B cell (primary cell): ENCODE measurements around the gene PRSS56. TPM values are rescaled to one million over a fixed set of nuclear protein-coding genes. Genes with fewer than 3 reads are reported as not detected.

ENCODE experiments used
- ATAC-seq: fragments of 200-7000 bp; cut with Tn5 transposase; one replicate; pipeline ENCODE4 v1.10.0; 2021; ENCODE audit warnings: low read depth, mild to moderate bottlenecking, moderate number of reproducible peaks, moderate library complexity
- CTCF ChIA-PET: fragments of 350-600 bp; sonication (Branson Sonifier 250); formaldehyde crosslinking; loops from one replicate; lab custom pipeline; 2021; ENCODE audit warnings: antibody characterized with exemption, inconsistent platforms; lab: Charles Lee
- POLR2A ChIA-PET: fragments of 350-600 bp; sonication (Branson Sonifier 250); formaldehyde crosslinking; loops from one replicate; lab custom pipeline; 2021; ENCODE audit warnings: antibody characterized with exemption; lab: Charles Lee
- DNase-seq: peaks from one replicate; pipeline ENCODE4 v3.0.0; 2013
- H2AFZ ChIP-seq: 2 replicates; pipeline ENCODE4 v1.6.1; 2012; ENCODE audit warnings: mild to moderate bottlenecking, low read depth, low read length; ENCODE audit not compliant: insufficient read depth, poor library complexity, severe bottlenecking
- H3K27ac ChIP-seq, 2 donors: 1 replicate in 1 of 2; 2 replicates in 1 of 2; pipeline ENCODE4 v1.5.1; 2012 to 2013; ENCODE audit warnings: low read length in 2 of 2, mild to moderate bottlenecking in 2 of 2, moderate library complexity in 1 of 2
- H3K27me3 ChIP-seq, 4 experiments: fragments of 200-600 bp in 1 of 4; sonication (generic) in 1 of 4; replicated peaks in 1 of 4; 1 replicate in 2 of 4; 2 replicates in 2 of 4; pipeline versions ENCODE4 v1.6.1 to v1.7.0; 2013 to 2016; ENCODE audit warnings: low read length in 3 of 4, mild to moderate bottlenecking in 2 of 4, mixed read lengths in 1 of 4, moderate library complexity in 1 of 4; ENCODE audit not compliant: insufficient read depth in 4 of 4, control insufficient read depth in 3 of 4; ENCODE audit errors: control extremely low read depth in 1 of 4
- H3K36me3 ChIP-seq, 2 experiments: replicated peaks in 1 of 2; 1 replicate in 1 of 2; 2 replicates in 1 of 2; pipeline versions ENCODE4 v1.6.1 to v1.7.1; 2013; ENCODE audit warnings: low read length in 1 of 2; ENCODE audit not compliant: insufficient read depth in 2 of 2, control insufficient read depth in 1 of 2; ENCODE audit errors: control extremely low read depth in 1 of 2, extremely low read depth in 1 of 2
- H3K4me1 ChIP-seq, 2 donors: fragments of 200-600 bp in 1 of 2; sonication (generic) in 1 of 2; 1 replicate in 1 of 2; 2 replicates in 1 of 2; pipeline versions ENCODE4 v1.5.1 to v1.6.1; 2013 to 2017; ENCODE audit warnings: low read length in 2 of 2; ENCODE audit not compliant: control insufficient read depth in 2 of 2, insufficient read depth in 2 of 2
- H3K4me2 ChIP-seq: replicated peaks from 2 replicates; pipeline ENCODE3; 2012; ENCODE audit warnings: mild to moderate bottlenecking, low read depth, low read length; ENCODE audit not compliant: poor library complexity, severe bottlenecking
- H3K4me3 ChIP-seq, 5 experiments: fragments of 200-600 bp in 1 of 5; sonication (generic) in 1 of 5; 1 replicate in 3 of 5; 2 replicates in 2 of 5; pipeline versions ENCODE4 v1.5.1 to v1.7.0; 2011 to 2016; ENCODE audit warnings: low read length in 4 of 5, mild to moderate bottlenecking in 4 of 5, low read depth in 2 of 5, control low read depth in 1 of 5, moderate library complexity in 1 of 5; ENCODE audit not compliant: insufficient read depth in 1 of 5; ENCODE audit errors: control extremely low read depth in 1 of 5, extremely low read depth in 1 of 5
- H3K79me2 ChIP-seq: fragments of 200-600 bp; sonication (generic); one replicate; pipeline ENCODE4 v1.6.0; 2016; ENCODE audit warnings: low read length; ENCODE audit not compliant: control insufficient read depth, insufficient read depth
- H3K9ac ChIP-seq: fragments of 200-600 bp; sonication (generic); 2 replicates; pipeline ENCODE4 v1.6.1; 2017; ENCODE audit warnings: mild to moderate bottlenecking, low read length, moderate library complexity
- H3K9me3 ChIP-seq, 3 donors: one replicate each; pipeline versions ENCODE4 v1.6.1 to v1.7.1; 2013; ENCODE audit warnings: low read length in 2 of 3; ENCODE audit not compliant: control insufficient read depth in 2 of 3, insufficient read depth in 1 of 3; ENCODE audit errors: control extremely low read depth in 1 of 3
- H4K20me1 ChIP-seq: 2 replicates; pipeline ENCODE4 v1.6.0; 2012; ENCODE audit warnings: mild to moderate bottlenecking, low read length; ENCODE audit not compliant: insufficient read depth, control insufficient read depth, poor library complexity, severe bottlenecking
- H3K27ac Mint-ChIP-seq: one replicate; pipeline ENCODE4 v1.8.0; 2021; ENCODE audit warnings: mixed read lengths
- H3K27me3 Mint-ChIP-seq: one replicate; pipeline ENCODE4 v1.8.0; 2021; ENCODE audit warnings: mixed read lengths
- H3K4me1 Mint-ChIP-seq: one replicate; pipeline ENCODE4 v1.8.0; 2021; ENCODE audit warnings: mixed read lengths
- H3K4me3 Mint-ChIP-seq: one replicate; pipeline ENCODE4 v1.8.0; 2021; ENCODE audit warnings: mixed read lengths
- H3K9me3 Mint-ChIP-seq: one replicate; pipeline ENCODE4 v1.8.0; 2022; ENCODE audit warnings: mixed read lengths; ENCODE audit not compliant: insufficient read depth
- CTCF ChIP-seq: fragments of 200-600 bp; IDR thresholded peaks from one replicate; pipeline ENCODE4 v1.8.0; 2022; ENCODE audit warnings: antibody characterized with exemption, mild to moderate bottlenecking
- EZH2 ChIP-seq: IDR thresholded peaks from 2 replicates; pipeline ENCODE4 v1.6.1; 2012; ENCODE audit warnings: borderline replicate concordance, low read depth, mild to moderate bottlenecking, moderate library complexity, low read length; ENCODE audit not compliant: insufficient read depth, poor library complexity, severe bottlenecking
- WGBS: methylation state at CpG from one replicate; pipeline ENCODE4 v1.1.5; 2013; ENCODE audit warnings: missing lambda C conversion rate; ENCODE audit not compliant: insufficient coverage; 5-methylcytosine and 5-hydroxymethylcytosine counted together
- intact Hi-C: fragments of 100-400 bp; cut with micrococcal nuclease; formaldehyde crosslinking; loops from one replicate; pipeline ENCODE4 v1.10.0; 2022
- polyA plus RNA-seq: library from polyadenylated mRNA; depleted of rRNA; stranded (reverse); fragments of >200 nt; gene quantifications from 2 replicates; pipeline ENCODE4 v1.2.3, GENCODE V29; 2012
- total RNA-seq, 2 donors: library from RNA; stranded (reverse); fragments of 120-200 nt in 1 of 2; gene quantifications; 1 replicate in 1 of 2; 2 replicates in 1 of 2; pipeline versions ENCODE4 v1.2.3 to v1.2.4, GENCODE V29; 2013 to 2022

The PRSS56 gene
- total and polyA plus RNA-seq, 2 donors (not counting 1 experiment from before 2014, with no cell fraction given): not detected

- H3K9ac ChIP-seq: no peak overlapping the region
- no peaks in the 10 kb centered on the region for H3K9me3 Mint-ChIP-seq
- H3K27me3 Mint-ChIP-seq: peaks cover 17% of the 10 kb centered on the region
- no peak overlapping the region for H3K4me3 ChIP-seq
- TF ChIP-seq CTCF (no peak), EZH2 (no peak)
- H3K27me3 ChIP-seq: peaks cover 0 to 32% (median 14%) of the 10 kb centered on the region in 4 experiments
- no peak for DNase-seq
- H3K4me2 ChIP-seq: no peak overlapping the region
- H3K79me2 ChIP-seq: no peaks in the 10 kb centered on the region
- POLR2A ChIA-PET: no interaction called here
- CTCF ChIA-PET: interaction anchor here (1.1 kb wide), 1 partner anchor 15 kb away, joined by 3 read pairs; no protein-coding TSS in a partner anchor
- H2AFZ ChIP-seq: no peak overlapping the region
- no peaks in the 10 kb centered on the region for H3K36me3 ChIP-seq
- no peaks in the 10 kb centered on the region for H4K20me1 ChIP-seq
- peaks cover 22 to 24% of the 10 kb centered on the region in 2 donors for H3K4me1 ChIP-seq
- peaks cover 0 to 12% (median 0%) of the 10 kb centered on the region in 3 donors for H3K9me3 ChIP-seq
- 70% methylated on average over 5 of the region's 6 CpGs for WGBS
- H3K4me1 Mint-ChIP-seq: peaks cover 12% of the 10 kb centered on the region
- no peak overlapping the region for H3K27ac Mint-ChIP-seq
- no peak for ATAC-seq
- H3K27ac ChIP-seq: no peak overlapping the region
- intact Hi-C loops: no loop called here
- H3K4me3 Mint-ChIP-seq: no peak overlapping the region
Measured at GRCh38 chr2:232518844-232519243, 1.3 kb upstream of the PRSS56 start.

DNA sequence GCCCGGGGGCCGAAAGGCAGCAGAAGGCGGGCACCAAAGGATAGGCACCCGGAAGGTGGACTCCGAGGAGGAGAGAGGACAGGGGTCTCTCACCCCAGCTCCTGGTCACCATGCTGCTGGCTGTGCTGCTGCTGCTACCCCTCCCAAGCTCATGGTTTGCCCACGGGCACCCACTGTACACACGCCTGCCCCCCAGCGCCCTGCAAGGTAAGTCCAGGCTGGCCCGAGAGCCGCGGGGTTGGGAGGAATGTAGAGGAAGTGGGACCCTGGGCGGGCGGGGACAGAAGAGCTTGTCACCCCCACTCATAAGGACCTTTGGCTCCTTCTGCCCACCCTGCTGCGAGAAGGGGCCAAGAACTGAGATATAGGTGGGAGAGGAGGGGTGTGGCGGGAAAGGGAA, 301 bp downstream of the PRSS56 start:
- 78% methylated on average over 5 of the region's 15 CpGs for WGBS
- Histone ChIP-seq H3K9ac (no peak overlapping the region), H3K36me3 (no peaks in the 10 kb centered on the region), H3K27ac (no peak overlapping the region), H3K9me3 (peaks cover 0 to 16% (median 0%) of the 10 kb centered on the region in 3 donors), H3K27me3 (peaks cover 0 to 47% (median 22%) of the 10 kb centered on the region in 4 experiments), H2AFZ (no peak overlapping the region), H3K4me1 (peaks cover 30 to 32% of the 10 kb centered on the region in 2 donors), H4K20me1 (no peaks in the 10 kb centered on the region), H3K79me2 (no peaks in the 10 kb centered on the region), H3K4me2 (no peak overlapping the region), H3K4me3 (no peak overlapping the region)
- H3K4me1 Mint-ChIP-seq: peaks cover 17% of the 10 kb centered on the region
- TF ChIP-seq CTCF (no peak), EZH2 (no peak)
- no peak for ATAC-seq
- H3K27ac Mint-ChIP-seq: no peak overlapping the region
- H3K4me3 Mint-ChIP-seq: no peak overlapping the region
- ChIA-PET CTCF (interaction anchor here (1.9 to 2.0 kb wide), 2 partner anchors 10 to 26 kb away, joined by 4 to 5 read pairs; no protein-coding TSS in a partner anchor), POLR2A (no interaction called here)
- intact Hi-C loops: loop anchor here (5.0 kb wide), 1 partner anchor 613 kb away; no protein-coding TSS in a partner anchor
- H3K27me3 Mint-ChIP-seq: peaks cover 20% of the 10 kb centered on the region
- H3K9me3 Mint-ChIP-seq: no peaks in the 10 kb centered on the region
- no peak for DNase-seq
